Anterior cingulate cortex (tissue), 58 donors: ENCODE measurements around the gene ING1.
"Not testable (repeated sequence)": the region's sequence is repeated elsewhere in the genome, so short reads cannot be mapped to it uniquely, and the experiment has no call there.

ENCODE experiments used
- DNase-seq, 58 donors: peaks; one replicate each; lab custom pipeline; 2025; lab: John Stamatoyannopoulos, UW

The ING1 gene

GRCh38 chr13:110689711-110690110 lies 23.8 kb upstream of the ING1 start:
- no peak for DNase-seq

GRCh38 chr13:110690516-110690915 lies 23.0 kb upstream of the ING1 start:
- no peak for DNase-seq

- DNase-seq: not testable (repeated sequence)
Measured at GRCh38 chr13:110695774-110696173, 17.7 kb upstream of the ING1 start.

- no peak for DNase-seq
Measured at GRCh38 chr13:110696776-110697175, 16.7 kb upstream of the ING1 start.

- no peak for DNase-seq
Measured at GRCh38 chr13:110697842-110698241, 15.7 kb upstream of the ING1 start.

GRCh38 chr13:110698689-110699088 lies 14.8 kb upstream of the ING1 start:
- DNase-seq: no peak

GRCh38 chr13:110699148-110700145 lies 14.1 kb upstream of the ING1 start:
- no peak for DNase-seq

GRCh38 chr13:110700186-110700585 lies 13.3 kb upstream of the ING1 start:
- no peak for DNase-seq

- no peak for DNase-seq
Measured at GRCh38 chr13:110700641-110701040, 12.9 kb upstream of the ING1 start.

- DNase-seq: not testable (repeated sequence)
Measured at GRCh38 chr13:110701061-110701460, 12.4 kb upstream of the ING1 start.

- no peak for DNase-seq
Measured at GRCh38 chr13:110702089-110702488, 11.4 kb upstream of the ING1 start.

- no peak for DNase-seq
Measured at GRCh38 chr13:110702591-110703526, 10.6 kb upstream of the ING1 start.

GRCh38 chr13:110705356-110705825 lies 8.1 kb upstream of the ING1 start:
- DNase-seq: no peak

- peak; percentile 50 to 93 (median 88) for DNase-seq
Measured at GRCh38 chr13:110705826-110706569, 7.5 kb upstream of the ING1 start, which contains the start of gene CARS2. TSS of gene CARS2 (minus strand) at chr13:110706116. CDS start at chr13:110706093, 23 bp downstream.

GRCh38 chr13:110706570-110707372 lies 6.7 kb upstream of the ING1 start:
- no peak for DNase-seq

- DNase-seq: peak; percentile 54 to 92 (median 85)
Measured at GRCh38 chr13:110712081-110712848, 1.2 kb upstream of the ING1 start.

- DNase-seq: peak; percentile 93 to 100 (median 99)
Measured at GRCh38 chr13:110712849-110713641, 455 bp upstream of the ING1 start.
